Mononuclear cell (primary cell): ENCODE results near the gene PRKCD. TPM values are rescaled to one million over a fixed set of nuclear protein-coding genes. Genes with fewer than 3 reads are reported as not detected.
"Not testable (repeated sequence)": the region's sequence is repeated elsewhere in the genome, so short reads cannot be mapped to it uniquely, and the experiment has no call there.

Experiments
- H3K27me3 ChIP-seq: 2 replicates; pipeline ENCODE4 v1.6.0; 2011; ENCODE audit warnings: low read length, control low read depth; ENCODE audit not compliant: insufficient read depth
- H3K4me1 ChIP-seq: 2 replicates; pipeline ENCODE4 v1.5.1; 2011; ENCODE audit warnings: mild to moderate bottlenecking, low read length, control low read depth; ENCODE audit not compliant: insufficient read depth
- H3K4me3 ChIP-seq: 2 replicates; pipeline ENCODE4 v1.5.1; 2011; ENCODE audit warnings: mild to moderate bottlenecking, low read length, moderate library complexity
- H3K9me3 ChIP-seq: 2 replicates; pipeline ENCODE4 v1.5.1; 2011; ENCODE audit warnings: low read depth, mild to moderate bottlenecking, control low read depth, low read length
- total RNA-seq: library from RNA; depleted of rRNA; stranded (reverse); fragments of >200 nt; gene quantifications from one replicate; pipeline ENCODE4 v1.2.3, GENCODE V29; 2012

PRKCD gene
- total RNA-seq, 1 donor = 10.2 TPM

DNA sequence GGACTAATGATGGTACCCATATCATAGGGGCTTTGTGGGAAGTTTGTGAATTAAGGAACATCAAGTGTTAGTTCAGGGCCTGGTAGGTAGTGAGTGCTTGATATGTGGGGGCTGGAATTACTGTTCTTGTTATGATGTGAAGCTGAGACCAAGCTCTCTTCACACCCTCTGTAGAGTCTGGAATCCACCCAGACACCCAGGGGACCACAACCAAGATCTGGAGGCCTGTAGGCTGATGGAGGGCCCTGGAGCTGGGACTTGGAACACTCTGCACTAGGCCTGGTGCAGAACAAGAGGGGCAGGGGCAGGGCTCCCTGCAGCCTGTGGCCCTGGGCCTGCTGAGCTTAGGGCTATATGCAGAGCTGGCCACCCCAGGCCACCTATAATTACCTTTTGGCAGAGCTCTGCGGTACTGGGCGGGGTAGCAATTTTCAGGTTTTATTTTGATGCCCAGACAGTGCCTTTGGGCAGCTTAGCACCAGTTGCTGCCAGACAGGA is 13.1 kb upstream of the PRKCD start:
- H3K4me3 ChIP-seq = no peak overlapping the region
- peaks cover 41% of the 10 kb centered on the region for H3K4me1 ChIP-seq
- no peaks in the 10 kb centered on the region for H3K9me3 ChIP-seq
- H3K27me3 ChIP-seq = no peaks in the 10 kb centered on the region

DNA sequence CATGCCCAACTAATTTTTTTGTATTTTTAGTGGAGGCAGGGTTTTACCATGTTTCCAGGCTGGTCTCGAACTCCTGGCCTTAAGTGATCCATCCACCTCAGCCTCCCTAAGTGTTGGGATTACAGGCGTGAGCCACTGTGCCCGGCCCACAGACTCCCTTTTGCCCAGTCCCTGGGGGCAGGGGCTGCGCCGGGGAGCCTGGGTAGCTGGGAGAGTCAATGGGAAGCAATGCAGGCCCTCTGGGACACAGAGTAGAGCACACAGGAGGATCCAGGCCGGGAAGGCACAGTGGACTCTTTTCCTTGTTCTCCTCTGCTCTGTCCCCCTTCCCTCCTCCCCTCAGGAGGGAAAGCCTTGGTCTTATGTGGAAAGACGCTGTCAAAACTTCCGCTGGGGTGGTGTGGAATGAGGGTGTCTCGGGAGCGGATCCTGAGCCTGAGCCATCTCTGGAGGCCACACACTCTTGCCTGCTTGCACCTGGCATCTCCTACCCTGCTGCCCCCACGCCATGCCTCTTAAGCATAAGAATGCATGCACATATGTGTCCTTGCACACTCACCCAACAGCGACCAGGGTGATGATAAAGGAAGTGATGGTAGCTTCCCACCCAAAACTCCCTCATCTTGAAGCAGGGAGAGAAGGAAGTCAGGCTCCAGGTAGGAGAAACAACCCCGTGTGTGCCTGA is 11.9 kb upstream of the PRKCD start:
- Histone ChIP-seq H3K4me1 (peaks cover 29% of the 10 kb centered on the region), H3K9me3 (no peaks in the 10 kb centered on the region), H3K4me3 (no peak overlapping the region), H3K27me3 (no peaks in the 10 kb centered on the region)

GRCh38 chr3:53149699-53150098 is 11.3 kb upstream of the PRKCD start:
- Histone ChIP-seq H3K27me3 (no peaks in the 10 kb centered on the region), H3K4me3 (no peak overlapping the region), H3K4me1 (peaks cover 24% of the 10 kb centered on the region), H3K9me3 (no peaks in the 10 kb centered on the region)

- Histone ChIP-seq H3K4me3 (no peak overlapping the region), H3K4me1 (peaks cover 23% of the 10 kb centered on the region), H3K27me3 (no peaks in the 10 kb centered on the region), H3K9me3 (no peaks in the 10 kb centered on the region)
Measured at GRCh38 chr3:53150247-53151085, 10.5 kb upstream of the PRKCD start.

DNA sequence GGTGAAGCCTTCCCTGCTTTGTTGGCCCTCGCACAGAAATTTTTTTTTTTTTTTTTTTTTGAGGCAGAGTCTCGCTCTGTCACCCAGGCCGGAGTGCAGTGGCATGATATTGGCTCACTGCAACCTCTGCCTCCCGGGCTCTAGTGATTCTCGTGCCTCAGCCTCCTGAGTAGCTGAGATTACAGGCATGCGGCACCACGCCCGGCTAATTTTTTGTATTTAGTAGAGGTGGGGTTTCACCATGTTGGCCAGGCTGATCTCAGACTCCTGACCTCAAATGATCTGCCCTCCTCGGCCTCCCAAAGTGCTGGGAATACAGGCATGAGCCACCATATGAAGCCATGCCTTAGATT is 9.9 kb upstream of the PRKCD start:
- H3K4me1 ChIP-seq = peaks cover 23% of the 10 kb centered on the region
- H3K27me3 ChIP-seq, H3K9me3 ChIP-seq, H3K4me3 ChIP-seq: not testable (repeated sequence)

GRCh38 chr3:53151465-53151864 is 9.5 kb upstream of the PRKCD start:
- Histone ChIP-seq H3K27me3 (peaks cover 8% of the 10 kb centered on the region), H3K4me1 (peaks cover 23% of the 10 kb centered on the region), H3K9me3 (no peaks in the 10 kb centered on the region), H3K4me3 (no peak overlapping the region)

GRCh38 chr3:53151870-53152660 is 8.9 kb upstream of the PRKCD start:
- H3K27me3 ChIP-seq = peaks cover 8% of the 10 kb centered on the region
- H3K4me1 ChIP-seq = peaks cover 19% of the 10 kb centered on the region
- no peak overlapping the region for H3K4me3 ChIP-seq
- no peaks in the 10 kb centered on the region for H3K9me3 ChIP-seq

- Histone ChIP-seq H3K27me3 (peaks cover 8% of the 10 kb centered on the region), H3K4me3 (no peak overlapping the region)
Measured at GRCh38 chr3:53153264-53153823, 7.7 kb upstream of the PRKCD start.

DNA sequence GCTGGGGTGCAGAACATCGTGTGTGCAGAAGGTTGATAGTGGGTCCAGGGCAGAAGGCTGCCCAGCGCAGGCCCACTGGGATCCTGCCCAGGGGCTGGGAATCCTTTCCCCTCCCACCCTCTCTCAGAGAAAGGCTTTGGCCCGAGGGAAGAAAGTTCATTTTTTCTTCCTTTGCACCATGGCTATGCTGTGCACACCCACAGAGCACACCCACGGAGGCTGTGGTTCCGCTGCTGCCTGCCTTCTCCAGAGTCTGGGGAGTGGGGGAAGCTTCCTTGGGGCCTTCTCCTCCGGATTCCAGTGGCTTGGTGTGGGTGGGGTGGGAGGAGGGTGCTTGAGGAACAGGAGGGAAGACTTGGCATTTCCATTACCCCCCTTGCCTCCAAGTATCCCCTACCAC is 7.0 kb upstream of the PRKCD start:
- H3K4me1 ChIP-seq = peaks cover 26% of the 10 kb centered on the region

More at GRCh38 chr3:53153264-53153823, 7.7 kb upstream of the PRKCD start:
- Histone ChIP-seq H3K4me1 (peaks cover 20% of the 10 kb centered on the region), H3K9me3 (no peaks in the 10 kb centered on the region)

GRCh38 chr3:53154881-53155285 is 6.1 kb upstream of the PRKCD start:
- Histone ChIP-seq H3K27me3 (peaks cover 8% of the 10 kb centered on the region), H3K4me1 (peaks cover 35% of the 10 kb centered on the region), H3K4me3 (no peak overlapping the region), H3K9me3 (no peaks in the 10 kb centered on the region)

More for the DNA sequence above, 7.0 kb upstream of the PRKCD start:
- H3K4me3 ChIP-seq = no peak overlapping the region
- H3K27me3 ChIP-seq = peaks cover 8% of the 10 kb centered on the region
- H3K9me3 ChIP-seq = no peaks in the 10 kb centered on the region

- peaks cover 44% of the 10 kb centered on the region for H3K4me1 ChIP-seq
- peaks cover 8% of the 10 kb centered on the region for H3K27me3 ChIP-seq
- no peaks in the 10 kb centered on the region for H3K9me3 ChIP-seq
- H3K4me3 ChIP-seq = no peak overlapping the region
Measured at GRCh38 chr3:53155760-53156159, 5.2 kb upstream of the PRKCD start.

DNA sequence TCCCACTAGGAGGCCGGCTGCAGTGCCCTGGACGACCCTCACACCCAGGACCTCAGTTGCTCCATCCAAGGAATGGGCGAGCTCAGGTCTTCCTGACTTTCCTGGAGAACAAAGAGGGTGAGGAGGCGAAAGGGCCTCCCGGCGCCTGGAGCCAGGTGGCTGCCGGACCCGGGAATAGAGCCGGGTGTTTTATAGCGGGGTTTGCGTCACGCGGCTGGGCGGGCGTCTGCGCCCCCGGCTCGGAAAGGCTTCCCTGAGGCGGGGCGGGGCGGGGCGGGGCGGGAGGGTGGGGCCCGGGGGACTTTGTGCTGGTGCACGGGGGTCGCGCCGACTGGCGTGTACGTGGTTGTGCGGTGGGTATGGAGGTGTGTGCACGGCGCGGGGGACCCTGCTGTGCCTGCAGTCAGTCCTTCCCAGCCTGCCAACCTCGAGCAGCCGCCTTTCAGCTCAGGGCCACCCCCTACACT is 4.6 kb upstream of the PRKCD start:
- Histone ChIP-seq H3K4me3 (no peak overlapping the region), H3K27me3 (peaks cover 8% of the 10 kb centered on the region), H3K4me1 (peaks cover 44% of the 10 kb centered on the region)

GRCh38 chr3:53157974-53158580 is 2.9 kb upstream of the PRKCD start:
- Histone ChIP-seq H3K9me3 (no peaks in the 10 kb centered on the region), H3K27me3 (peaks cover 8% of the 10 kb centered on the region), H3K4me1 (peaks cover 44% of the 10 kb centered on the region), H3K4me3 (no peak overlapping the region)

More for the DNA sequence above, 4.6 kb upstream of the PRKCD start:
- H3K9me3 ChIP-seq = no peaks in the 10 kb centered on the region

GRCh38 chr3:53158765-53159155 is 2.2 kb upstream of the PRKCD start:
- Histone ChIP-seq H3K4me1 (peaks cover 51% of the 10 kb centered on the region), H3K9me3 (no peaks in the 10 kb centered on the region), H3K27me3 (peaks cover 8% of the 10 kb centered on the region), H3K4me3 (no peak overlapping the region)
